ENCODE results near the gene ZNRF1. TPM values are rescaled to one million over a fixed set of nuclear protein-coding genes. Genes with fewer than 3 reads are reported as not detected.

Gene ZNRF1
- total RNA-seq = 10 to 100 TPM; 40.9 to 45.6 TPM

DNA sequence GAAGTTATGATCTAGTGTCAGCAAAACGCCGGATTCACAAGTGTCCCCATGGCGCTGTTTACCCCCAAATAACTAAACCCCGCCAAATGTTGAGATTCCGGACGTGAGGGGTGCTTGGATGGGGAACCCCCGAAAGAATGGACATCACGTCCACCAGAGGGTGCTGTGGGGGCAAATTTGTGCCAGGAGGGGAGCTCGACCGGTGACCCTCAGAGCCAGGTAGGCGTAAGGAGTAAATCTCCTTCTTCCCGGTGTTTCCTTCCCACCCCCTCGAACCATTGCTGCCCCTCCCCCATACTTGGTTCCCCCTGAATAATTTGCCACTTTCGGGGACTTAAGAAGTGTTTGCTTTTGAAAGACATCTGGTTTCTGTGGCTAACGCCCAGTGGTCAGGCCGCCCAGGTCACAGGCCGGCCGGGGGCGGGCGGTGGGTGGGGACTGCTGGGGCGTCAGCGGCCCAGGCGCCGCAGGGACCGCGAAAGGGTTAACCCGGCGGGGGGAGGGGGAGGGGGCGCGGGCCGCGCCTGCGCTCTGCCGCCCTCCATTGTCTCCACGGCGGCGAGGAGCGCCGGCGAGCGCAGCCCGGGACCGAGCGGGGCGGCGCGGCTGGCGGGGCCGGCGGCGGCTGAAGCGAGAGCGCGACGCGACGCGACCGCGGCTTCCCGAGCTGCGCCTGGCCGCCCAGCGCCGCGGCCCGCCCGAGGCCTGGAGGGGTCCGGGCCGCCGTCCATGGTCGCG is at the start of gene ZNRF1:
Gene ZNRF1 (plus strand): TSS at position 544 of the 738 bp plus-strand sequence. CDS start 648 bp downstream, outside the sequence.
- peaks cover 6% of the 10 kb centered on the region for H3K36me3 Mint-ChIP-seq
- peaks cover 32% of the 10 kb centered on the region for H3K4me1 Mint-ChIP-seq (ENCODE audit: low read depth)
- intact Hi-C loops (cut with micrococcal nuclease) = loop anchor here (1.0 kb wide), 3 partner anchors 13 to 113 kb away; partner anchors contain the start of gene WDR59
- peak; percentile 90 for DNase-seq
- H3K27ac Mint-ChIP-seq = peak within 1 kb of the TSS; percentile 84
- CTCF ChIA-PET = interaction anchor here (0.6 to 9.3 kb wide), 23 partner anchors 9 to 235 kb away, joined by 3 to 222 read pairs (median 5); partner anchors contain the start of genes LDHD and WDR59
- POLR2A ChIA-PET = interaction anchor here (0.6 to 2.7 kb wide), 6 partner anchors 13 to 111 kb away, joined by 3 to 35 read pairs (median 8); partner anchors contain the start of gene WDR59
- H3K27me3 Mint-ChIP-seq = no peaks in the 10 kb centered on the region
- peak within 1 kb of the TSS; percentile 88 for H3K4me3 Mint-ChIP-seq
- H3K9me3 Mint-ChIP-seq = no peaks in the 10 kb centered on the region

DNA sequence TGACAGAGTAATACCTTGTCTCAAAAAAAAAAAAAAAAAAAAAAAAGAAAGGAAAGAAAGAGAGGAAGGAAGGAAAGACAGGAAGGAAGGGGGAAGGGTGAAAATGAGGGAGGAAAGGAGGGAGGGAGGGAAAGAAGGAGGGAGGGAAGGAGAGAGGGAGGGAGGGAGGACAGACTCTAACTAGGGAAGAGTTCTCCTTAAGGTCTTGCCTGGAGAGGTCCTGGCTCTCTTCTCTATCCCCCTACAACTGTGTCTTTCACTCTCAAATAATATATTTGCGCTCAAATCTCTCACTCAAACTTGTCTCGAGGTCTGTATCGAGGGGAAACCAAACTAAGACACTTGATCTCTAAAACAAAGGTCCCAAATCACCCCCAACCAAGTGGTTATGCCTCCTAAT is 49.5 kb upstream of the ZNRF1 start:
- CTCF ChIA-PET = no interaction called here
- no peak overlapping the region for H3K27ac Mint-ChIP-seq
- intact Hi-C loops (cut with micrococcal nuclease) = no loop called here
- no peaks in the 10 kb centered on the region for H3K9me3 Mint-ChIP-seq
- no peaks in the 10 kb centered on the region for H3K4me1 Mint-ChIP-seq (ENCODE audit: low read depth)
- POLR2A ChIA-PET = no interaction called here
- no peak overlapping the region for H3K4me3 Mint-ChIP-seq
- H3K36me3 Mint-ChIP-seq = peaks cover 31% of the 10 kb centered on the region
- H3K27me3 Mint-ChIP-seq = no peaks in the 10 kb centered on the region
- DNase-seq = no peak

DNA sequence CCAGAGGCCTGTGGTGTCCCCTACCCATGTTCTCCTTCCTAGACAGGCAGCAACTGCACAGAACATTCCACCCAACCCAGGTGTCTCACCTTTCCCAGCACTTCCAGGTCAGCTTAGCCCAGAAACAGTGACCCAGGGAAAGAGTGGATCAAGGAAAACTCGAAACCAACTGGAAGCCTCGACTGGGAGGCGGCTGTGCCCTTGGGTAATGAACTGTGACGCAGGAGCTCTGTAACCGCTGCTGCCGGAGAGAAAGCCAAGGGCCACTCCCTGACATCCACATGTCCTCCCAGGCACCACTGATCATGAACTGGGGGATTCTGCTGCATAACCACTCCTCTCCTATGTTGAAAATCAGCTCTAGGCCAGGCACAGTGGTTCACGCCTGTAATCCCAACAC is 48.3 kb upstream of the ZNRF1 start:
- ChIA-PET CTCF (no interaction called here), POLR2A (no interaction called here)
- H3K27me3 Mint-ChIP-seq = no peaks in the 10 kb centered on the region
- H3K9me3 Mint-ChIP-seq = no peaks in the 10 kb centered on the region
- H3K4me1 Mint-ChIP-seq (ENCODE audit: low read depth) = no peaks in the 10 kb centered on the region
- no peak overlapping the region for H3K27ac Mint-ChIP-seq
- DNase-seq = no peak
- peaks cover 40% of the 10 kb centered on the region for H3K36me3 Mint-ChIP-seq
- intact Hi-C loops (cut with micrococcal nuclease) = loop anchor here (10.0 kb wide), 1 partner anchor 216 kb away; no protein-coding TSS in a partner anchor
- no peak overlapping the region for H3K4me3 Mint-ChIP-seq

DNA sequence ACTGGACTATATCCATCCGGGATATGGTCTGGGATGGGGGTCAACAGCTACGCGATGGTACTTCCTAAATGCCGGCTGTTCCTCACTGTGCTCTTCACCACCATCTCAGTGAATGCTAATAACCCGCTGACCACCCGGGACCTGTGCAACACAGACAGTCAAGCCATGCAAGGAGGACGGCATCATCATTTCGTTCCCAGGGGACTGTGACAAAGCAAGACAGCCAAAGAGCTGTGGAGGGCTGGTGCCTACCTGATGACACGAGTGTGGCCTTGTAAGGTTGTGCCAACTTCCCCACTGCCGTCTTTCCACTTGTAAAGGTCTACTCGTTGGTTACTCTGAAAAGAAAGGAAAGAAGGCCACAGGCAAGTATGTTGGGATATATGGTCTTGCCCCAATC is 47.6 kb upstream of the ZNRF1 start:
- Mint-ChIP-seq H3K4me3 (no peak overlapping the region), H3K9me3 (no peaks in the 10 kb centered on the region), H3K4me1 (ENCODE audit: low read depth) (no peaks in the 10 kb centered on the region), H3K27ac (no peak overlapping the region), H3K36me3 (peaks cover 41% of the 10 kb centered on the region), H3K27me3 (no peaks in the 10 kb centered on the region)
- DNase-seq = no peak
- ChIA-PET CTCF (interaction anchor here (1.4 kb wide), 1 partner anchor 158 kb away, joined by 3 read pairs; no protein-coding TSS in a partner anchor), POLR2A (no interaction called here)
- intact Hi-C loops (cut with micrococcal nuclease) = loop anchor here (10.0 kb wide), 1 partner anchor 216 kb away; no protein-coding TSS in a partner anchor

DNA sequence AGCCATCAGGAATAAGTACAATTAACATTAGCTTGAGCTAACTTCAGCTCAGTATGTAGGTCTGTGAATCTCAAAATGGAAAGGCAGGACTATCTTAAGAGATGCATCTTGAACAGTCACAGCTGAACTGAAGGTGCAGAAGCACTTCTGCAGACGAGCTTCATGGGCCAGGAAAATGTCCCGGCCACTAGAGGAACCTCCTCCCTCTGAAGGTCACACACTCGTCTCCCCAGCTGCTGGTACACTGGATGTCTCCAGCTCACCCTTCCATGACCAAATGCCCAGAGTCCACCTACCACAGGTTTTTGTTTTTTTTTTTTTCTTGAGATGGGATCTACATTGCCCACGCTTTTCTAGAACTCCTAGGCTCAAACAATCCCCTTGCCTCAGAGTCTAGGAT is 47.1 kb upstream of the ZNRF1 start:
- POLR2A ChIA-PET = no interaction called here
- H3K27me3 Mint-ChIP-seq = no peaks in the 10 kb centered on the region
- no peak overlapping the region for H3K4me3 Mint-ChIP-seq
- H3K27ac Mint-ChIP-seq = no peak overlapping the region
- no peak for DNase-seq
- CTCF ChIA-PET = interaction anchor here (1.4 to 1.5 kb wide), 2 partner anchors 157 to 159 kb away, joined by 3 to 4 read pairs; no protein-coding TSS in a partner anchor
- H3K9me3 Mint-ChIP-seq = no peaks in the 10 kb centered on the region
- peaks cover 39% of the 10 kb centered on the region for H3K36me3 Mint-ChIP-seq
- no peaks in the 10 kb centered on the region for H3K4me1 Mint-ChIP-seq (ENCODE audit: low read depth)
- intact Hi-C loops (cut with micrococcal nuclease) = loop anchor here (10.0 kb wide), 1 partner anchor 217 kb away; no protein-coding TSS in a partner anchor

DNA sequence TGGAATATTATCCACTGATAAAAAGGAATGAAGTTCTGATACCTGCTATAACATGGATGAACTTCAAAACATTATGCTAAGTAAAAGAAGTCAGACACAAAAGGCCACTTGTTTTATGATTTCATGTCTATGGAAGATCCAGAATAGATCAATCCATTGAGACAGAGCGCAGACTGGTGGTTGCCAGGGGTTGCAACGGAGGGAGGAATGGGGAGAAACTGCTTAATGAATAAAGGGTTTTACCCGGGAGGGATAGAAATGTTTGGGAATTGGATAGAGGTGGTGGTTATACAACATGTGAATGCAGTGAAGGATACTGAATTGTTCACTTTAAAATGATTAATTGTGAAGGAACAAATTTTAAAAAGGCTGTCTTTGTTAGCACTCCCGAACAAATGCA is 44.1 kb upstream of the ZNRF1 start:
- intact Hi-C loops (cut with micrococcal nuclease) = loop anchor here (10.0 kb wide), 1 partner anchor 220 kb away; no protein-coding TSS in a partner anchor
- CTCF ChIA-PET = no interaction called here
- DNase-seq = no peak
- Mint-ChIP-seq H3K4me1 (ENCODE audit: low read depth) (peaks cover 3% of the 10 kb centered on the region), H3K36me3 (peaks cover 36% of the 10 kb centered on the region), H3K4me3 (no peak overlapping the region), H3K9me3 (no peaks in the 10 kb centered on the region), H3K27me3 (no peaks in the 10 kb centered on the region), H3K27ac (no peak overlapping the region)
- POLR2A ChIA-PET = no interaction called here

DNA sequence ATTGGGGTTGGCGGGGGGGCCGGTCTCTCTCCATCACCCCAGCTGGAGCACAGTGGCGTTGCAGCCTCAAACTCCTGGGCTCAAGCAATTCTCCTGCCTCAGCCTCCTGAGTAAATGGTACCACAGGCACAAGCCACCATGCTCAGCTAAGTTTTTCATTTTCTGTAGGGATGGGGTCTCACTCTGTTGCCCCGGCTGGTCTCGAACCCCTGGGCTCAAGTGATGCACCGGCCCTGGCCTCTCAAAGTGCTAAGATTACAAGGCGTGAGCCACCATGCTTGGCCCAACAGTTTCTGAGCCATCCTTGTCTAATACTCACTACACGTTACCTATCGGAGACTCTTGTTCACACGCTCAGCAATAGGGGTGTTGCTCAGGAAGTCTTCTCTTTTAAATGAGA is 25.5 kb upstream of the ZNRF1 start:
- H3K4me1 Mint-ChIP-seq (ENCODE audit: low read depth) = peaks cover 5% of the 10 kb centered on the region
- no peaks in the 10 kb centered on the region for H3K27me3 Mint-ChIP-seq
- no peak overlapping the region for H3K4me3 Mint-ChIP-seq
- H3K9me3 Mint-ChIP-seq = no peaks in the 10 kb centered on the region
- peaks cover 7% of the 10 kb centered on the region for H3K36me3 Mint-ChIP-seq
- DNase-seq = no peak
- POLR2A ChIA-PET = no interaction called here
- H3K27ac Mint-ChIP-seq = no peak overlapping the region
- intact Hi-C loops (cut with micrococcal nuclease) = no loop called here
- CTCF ChIA-PET = no interaction called here

DNA sequence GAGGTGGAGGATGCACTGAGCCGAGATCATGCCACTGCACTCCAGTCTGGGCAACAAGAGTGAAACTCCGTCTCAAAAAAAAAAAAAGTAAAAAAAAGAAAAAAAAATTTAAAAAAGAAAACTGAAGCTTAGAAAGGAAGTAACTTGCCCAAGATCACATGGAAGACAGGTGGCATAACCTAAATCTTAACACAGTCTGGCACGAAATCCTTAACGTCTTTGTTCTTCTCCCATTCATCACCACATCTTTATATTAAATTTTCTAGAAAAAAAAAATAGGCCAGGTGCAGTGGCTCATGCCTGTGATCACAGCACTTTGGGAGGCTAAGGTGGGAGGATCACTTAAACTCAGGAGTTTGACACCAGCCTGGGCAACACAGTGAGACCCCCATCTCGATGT is 23.2 kb upstream of the ZNRF1 start:
- Mint-ChIP-seq H3K4me1 (ENCODE audit: low read depth) (no peaks in the 10 kb centered on the region), H3K27ac (no peak overlapping the region), H3K9me3 (no peaks in the 10 kb centered on the region), H3K4me3 (no peak overlapping the region), H3K36me3 (peaks cover 10% of the 10 kb centered on the region), H3K27me3 (no peaks in the 10 kb centered on the region)
- intact Hi-C loops (cut with micrococcal nuclease) = no loop called here
- ChIA-PET POLR2A (no interaction called here), CTCF (no interaction called here)
- DNase-seq = no peak

DNA sequence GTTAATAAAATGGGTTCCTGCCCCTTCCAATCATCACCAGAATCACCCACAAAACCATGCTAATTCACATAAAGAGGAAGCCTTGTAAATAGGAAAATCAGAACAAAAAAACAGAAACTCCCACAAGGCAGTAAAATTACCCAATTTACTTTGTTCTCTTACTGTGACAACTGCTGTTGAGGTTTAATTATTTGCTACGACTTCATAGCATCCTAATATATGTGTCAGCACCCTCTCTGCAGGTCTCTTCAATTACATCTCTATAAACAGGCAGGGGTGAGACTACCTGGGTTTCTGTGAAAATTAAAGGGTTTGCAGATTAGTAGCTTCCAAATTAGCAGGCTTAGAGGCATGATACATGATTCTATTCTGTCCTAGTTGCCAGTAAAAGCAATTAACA is 16.6 kb upstream of the ZNRF1 start:
- H3K4me3 Mint-ChIP-seq = no peak overlapping the region
- H3K27ac Mint-ChIP-seq = no peak overlapping the region
- intact Hi-C loops (cut with micrococcal nuclease) = loop anchor here (10.0 kb wide), 1 partner anchor 277 kb away; the partner anchor contains the start of gene MLKL
- H3K4me1 Mint-ChIP-seq (ENCODE audit: low read depth) = peaks cover 19% of the 10 kb centered on the region
- no peaks in the 10 kb centered on the region for H3K27me3 Mint-ChIP-seq
- peaks cover 8% of the 10 kb centered on the region for H3K36me3 Mint-ChIP-seq
- H3K9me3 Mint-ChIP-seq = no peaks in the 10 kb centered on the region
- DNase-seq = no peak
- ChIA-PET CTCF (no interaction called here), POLR2A (no interaction called here)

DNA sequence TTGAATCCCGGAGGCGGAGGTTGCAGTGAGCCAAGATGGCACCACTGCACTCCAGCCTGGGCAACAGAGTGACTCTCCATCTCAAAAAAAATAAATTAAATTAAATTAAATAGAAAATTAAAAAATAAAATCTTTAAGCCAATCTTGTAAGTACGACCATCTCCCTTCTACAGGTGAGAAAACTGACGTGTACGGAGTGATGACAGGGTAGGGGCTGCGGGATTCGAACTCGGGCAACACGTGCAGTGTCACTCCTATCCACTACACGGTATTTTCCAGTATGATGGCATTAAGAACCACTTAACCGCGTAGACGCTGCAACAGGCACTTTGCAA is 14.7 kb upstream of the ZNRF1 start:
- intact Hi-C loops (cut with micrococcal nuclease) = loop anchor here (10.0 kb wide), 1 partner anchor 279 kb away; the partner anchor contains the start of gene MLKL
- CTCF ChIA-PET = interaction anchor here (1.1 to 7.5 kb wide), 6 partner anchors 14 to 533 kb away, joined by 3 to 70 read pairs (median 6); partner anchors contain the start of gene ZNRF1
- POLR2A ChIA-PET = interaction anchor here (1.4 to 1.9 kb wide), 3 partner anchors 14 to 126 kb away, joined by 9 to 23 read pairs (median 11); partner anchors contain the start of gene ZNRF1
- Mint-ChIP-seq H3K4me3 (peak overlapping the region; percentile 86), H3K36me3 (peaks cover 2% of the 10 kb centered on the region), H3K4me1 (ENCODE audit: low read depth) (peaks cover 19% of the 10 kb centered on the region), H3K27ac (peak overlapping the region; percentile 70), H3K9me3 (no peaks in the 10 kb centered on the region), H3K27me3 (no peaks in the 10 kb centered on the region)
- DNase-seq = no peak

DNA sequence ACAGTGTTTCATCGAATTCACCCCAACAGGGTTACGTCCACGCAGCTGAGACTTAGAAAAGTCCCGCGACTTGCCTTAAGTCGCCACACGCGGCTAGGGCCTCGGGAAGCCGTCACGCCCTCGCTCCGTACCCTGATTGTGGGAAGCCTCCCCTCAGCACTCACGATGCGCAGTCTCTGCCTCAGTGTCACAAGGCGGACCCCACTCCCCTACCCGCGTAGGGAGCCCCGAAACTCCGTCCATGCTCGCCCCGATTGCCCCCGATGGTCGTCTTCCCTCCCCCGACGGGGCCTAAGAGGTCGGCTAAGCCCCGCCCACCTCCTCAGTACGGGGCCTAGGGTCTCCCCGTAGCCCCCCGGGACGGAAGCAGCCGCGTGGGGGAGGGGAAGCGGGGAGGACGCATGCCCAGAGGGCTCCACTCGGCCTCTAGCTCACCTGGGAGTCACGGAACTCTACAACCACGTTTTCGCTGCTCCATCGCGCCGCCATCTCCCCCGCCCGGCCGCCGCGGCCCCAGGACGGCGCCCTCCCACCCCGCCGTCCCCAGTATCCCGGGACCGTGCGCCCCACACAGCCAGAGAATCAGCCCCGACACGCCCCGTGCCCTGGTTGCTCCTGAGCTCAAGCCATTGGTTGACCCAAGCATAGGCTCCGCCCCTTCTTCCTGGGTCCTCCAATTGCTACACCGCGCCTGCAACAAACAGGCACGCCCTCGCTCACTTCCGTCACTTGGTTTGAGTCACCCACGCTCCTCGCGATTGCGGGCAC is 14.1 kb upstream of the ZNRF1 start, which contains the start of gene WDR59:
Gene WDR59 (minus strand): TSS at position 595 of the 768 bp plus-strand sequence. CDS start 106 bp downstream, at position 489.
- H3K27ac Mint-ChIP-seq = peak within 1 kb of the TSS; percentile 74
- intact Hi-C loops (cut with micrococcal nuclease) = loop anchor here (1.0 to 10.0 kb wide), 4 partner anchors 14 to 449 kb away; partner anchors contain the start of genes CFDP1 and MLKL
- DNase-seq = peak; percentile 99

More for the DNA sequence above, 14.1 kb upstream of the ZNRF1 start, which contains the start of gene WDR59:
- Mint-ChIP-seq H3K4me1 (ENCODE audit: low read depth) (peaks cover 19% of the 10 kb centered on the region), H3K27me3 (no peaks in the 10 kb centered on the region), H3K9me3 (no peaks in the 10 kb centered on the region), H3K4me3 (peak within 1 kb of the TSS; percentile 86), H3K36me3 (peaks cover 2% of the 10 kb centered on the region)
- POLR2A ChIA-PET = interaction anchor here (1.1 to 1.9 kb wide), 5 partner anchors 13 to 128 kb away, joined by 4 to 23 read pairs (median 9); partner anchors contain the start of gene ZNRF1
- CTCF ChIA-PET = interaction anchor here (1.0 to 7.5 kb wide), 9 partner anchors 8 to 533 kb away, joined by 3 to 70 read pairs (median 3); partner anchors contain the start of gene ZNRF1
